Mesenteric fat pad (tissue), 1 donor: ENCODE results near the gene GGT7. TPM values are rescaled to one million over a fixed set of nuclear protein-coding genes. Genes with fewer than 3 reads are reported as not detected.
A peak's percentile ranks its signal among the peaks of the same experiment; 100 is the strongest.
"Not testable (repeated sequence)": the region's sequence is repeated elsewhere in the genome, so short reads cannot be mapped to it uniquely, and the experiment has no call there.

Source experiments
- DNase-seq: peaks from one replicate; pipeline ENCODE4 v3.0.0-alpha.2; 2020; ENCODE audit warnings: low spot score
- long read RNA-seq: library from polyadenylated mRNA; unstranded; transcript quantifications from one replicate; pipeline ENCODE4 v2.0.0, GENCODE V29; 2020
- total RNA-seq: library from RNA; stranded (reverse); fragmentation: NEBNext Ultra II Directional; extraction: Animal tissue kit (Norgen Biotek cat#: 25700); gene quantifications from one replicate; pipeline ENCODE4 v1.2.1, GENCODE V29; 2021
- donor health status: DM: yes; HTN: yes; CAD: no.

Gene GGT7
- total RNA-seq = 15.6 TPM
- long read RNA-seq, partial matches to known transcripts = 19 of 31 reads
- long read RNA-seq, other reads (novel, unspliced or antisense) = 12 of 31 reads

- peak; percentile 95 for DNase-seq
Observed at GRCh38 chr20:34872622-34873224, at the start of gene GGT7. Gene GGT7, minus strand, starts transcription at chr20:34872856. Its CDS starts 41 bp downstream, at chr20:34872815.

GRCh38 chr20:34921436-34921835, 48.8 kb upstream of the GGT7 start:
- DNase-seq = no peak

GRCh38 chr20:34920055-34920454, 47.4 kb upstream of the GGT7 start:
- DNase-seq = no peak

GRCh38 chr20:34916774-34917354, 44.2 kb upstream of the GGT7 start:
- DNase-seq = no peak

- DNase-seq = no peak
Observed at GRCh38 chr20:34915749-34916455, 43.2 kb upstream of the GGT7 start.

GRCh38 chr20:34915131-34915530, 42.5 kb upstream of the GGT7 start:
- no peak for DNase-seq

GRCh38 chr20:34907616-34908469, 35.2 kb upstream of the GGT7 start:
- no peak for DNase-seq

- no peak for DNase-seq
Observed at GRCh38 chr20:34904202-34904621, 31.6 kb upstream of the GGT7 start.

GRCh38 chr20:34898731-34899130, 26.1 kb upstream of the GGT7 start:
- not testable (repeated sequence) for DNase-seq

- not testable (repeated sequence) for DNase-seq
Observed at GRCh38 chr20:34898129-34898528, 25.5 kb upstream of the GGT7 start.

- no peak for DNase-seq
Observed at GRCh38 chr20:34896086-34896621, 23.5 kb upstream of the GGT7 start.

- no peak for DNase-seq
Observed at GRCh38 chr20:34895465-34895864, 22.8 kb upstream of the GGT7 start.

- DNase-seq = no peak
Observed at GRCh38 chr20:34894723-34895122, 22.1 kb upstream of the GGT7 start.

- DNase-seq = no peak
Observed at GRCh38 chr20:34892671-34893070, 20.0 kb upstream of the GGT7 start.

GRCh38 chr20:34891166-34892062, 18.8 kb upstream of the GGT7 start:
- DNase-seq = no peak

GRCh38 chr20:34888468-34888867, 15.8 kb upstream of the GGT7 start:
- DNase-seq = no peak

GRCh38 chr20:34887023-34887422, 14.4 kb upstream of the GGT7 start:
- DNase-seq = no peak

- no peak for DNase-seq
Observed at GRCh38 chr20:34886122-34886521, 13.5 kb upstream of the GGT7 start.

GRCh38 chr20:34884260-34884659, 11.6 kb upstream of the GGT7 start:
- no peak for DNase-seq

- DNase-seq = no peak
Observed at GRCh38 chr20:34883809-34884208, 11.2 kb upstream of the GGT7 start.
